DMS153 (cell line): ENCODE measurements around the gene GSDMA.

Experiments
- DNase-seq: peaks from one replicate; lab custom pipeline; 2025; lab: John Stamatoyannopoulos, UW

The GSDMA gene

DNA sequence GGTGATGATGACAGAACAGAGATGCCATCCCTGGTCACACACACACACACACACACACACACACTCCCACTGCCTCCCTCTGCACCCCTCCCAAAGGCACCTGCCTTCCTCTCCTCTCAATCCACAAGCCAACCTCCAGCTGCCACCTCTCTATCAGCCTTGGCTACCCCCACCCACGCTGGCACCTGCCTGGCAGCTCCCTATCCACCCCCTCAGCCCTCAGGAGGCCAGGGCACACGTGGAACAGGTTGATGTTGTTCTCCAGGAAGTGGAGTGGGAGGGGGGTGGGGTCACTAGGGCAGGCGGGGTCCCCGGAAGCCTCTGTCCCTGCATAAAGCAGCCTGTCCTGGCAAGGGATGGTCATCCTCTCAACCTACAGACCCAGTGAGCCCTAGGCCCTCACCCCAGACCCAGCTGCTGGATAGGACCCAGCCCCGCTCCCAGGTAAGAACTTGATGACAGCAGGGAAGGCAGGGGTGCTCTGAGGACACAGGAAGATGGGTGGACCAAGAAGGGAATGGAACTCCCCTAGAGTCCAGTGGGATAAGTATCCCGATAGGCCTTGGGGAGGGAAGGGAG is at the start of gene GSDMA:
Gene GSDMA, plus strand, starts transcription at position 363 of the 579 bp plus-strand sequence. CDS start 2,684 bp downstream, outside the sequence.
- DNase-seq = peak; percentile 53

DNA sequence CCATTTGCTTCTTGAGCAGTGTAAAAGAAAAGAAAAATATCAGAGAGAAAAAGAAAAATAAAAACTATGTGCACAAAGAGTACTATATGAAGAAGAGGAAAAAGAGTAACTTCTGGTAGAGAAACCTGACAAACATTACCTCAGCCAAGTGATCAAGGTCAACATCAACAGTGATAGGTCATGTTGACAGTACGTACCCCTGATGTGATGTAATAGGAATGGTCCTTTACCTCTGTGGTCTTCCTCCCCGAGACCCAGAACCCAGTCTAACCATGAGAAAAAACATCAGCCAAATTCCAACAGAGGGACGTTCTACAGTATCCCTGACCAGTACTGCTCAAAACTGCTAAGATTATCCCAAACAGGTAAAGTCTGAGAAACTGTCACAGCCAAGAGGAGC is 48.8 kb upstream of the GSDMA start:
- DNase-seq = no peak

GRCh38 chr17:39915559-39915958 is 47.2 kb upstream of the GSDMA start:
- no peak for DNase-seq

DNA sequence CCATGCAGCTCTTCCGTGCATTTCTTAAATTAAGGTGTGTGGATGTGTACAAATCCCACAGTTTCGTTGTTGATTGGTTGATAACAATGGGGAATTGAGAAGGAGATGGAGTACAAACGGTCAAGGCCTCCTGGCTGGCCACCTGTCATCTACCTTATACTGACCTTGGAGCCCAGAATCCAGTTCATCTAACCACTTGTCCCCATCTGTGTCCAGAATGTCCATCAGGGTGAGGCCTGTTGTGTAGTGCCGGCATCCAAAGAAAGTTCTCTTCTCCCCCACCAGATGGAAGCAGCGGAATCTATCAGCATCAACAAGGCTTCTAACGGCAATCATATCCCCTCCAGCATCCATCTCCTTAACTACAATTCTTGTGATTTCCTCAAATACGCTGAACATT is 45.9 kb upstream of the GSDMA start:
- DNase-seq = no peak

DNA sequence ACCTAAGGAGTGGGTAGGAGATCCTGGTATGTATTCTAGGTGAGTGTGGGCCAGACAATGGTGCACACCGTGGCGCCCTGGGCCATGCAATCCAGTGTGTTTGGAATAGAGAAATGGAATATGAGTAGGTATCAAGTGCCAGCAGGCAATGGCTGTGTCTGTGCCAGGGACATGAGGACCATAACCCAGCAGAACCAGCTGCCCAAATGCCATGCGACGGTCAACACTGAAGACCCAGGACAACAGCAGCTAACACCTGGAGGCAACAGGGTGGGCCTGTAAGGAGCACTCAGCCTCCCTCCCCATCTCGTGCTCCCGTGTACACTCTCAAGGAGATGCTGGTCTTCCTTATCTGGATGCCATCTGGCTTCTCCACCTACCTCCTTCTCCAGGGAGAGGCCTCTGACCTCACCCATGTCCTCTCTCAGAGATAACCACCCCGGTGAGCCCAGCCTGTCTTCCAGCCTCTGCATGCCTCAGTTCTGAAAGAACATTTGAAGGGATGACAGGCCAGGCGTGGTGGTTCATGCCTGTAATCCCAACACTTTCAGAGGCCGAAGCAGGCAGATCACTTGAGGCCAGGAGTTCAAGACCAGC is 43.6 kb upstream of the GSDMA start:
- no peak for DNase-seq

GRCh38 chr17:39920218-39921210 is 42.3 kb upstream of the GSDMA start:
- DNase-seq = no peak

DNA sequence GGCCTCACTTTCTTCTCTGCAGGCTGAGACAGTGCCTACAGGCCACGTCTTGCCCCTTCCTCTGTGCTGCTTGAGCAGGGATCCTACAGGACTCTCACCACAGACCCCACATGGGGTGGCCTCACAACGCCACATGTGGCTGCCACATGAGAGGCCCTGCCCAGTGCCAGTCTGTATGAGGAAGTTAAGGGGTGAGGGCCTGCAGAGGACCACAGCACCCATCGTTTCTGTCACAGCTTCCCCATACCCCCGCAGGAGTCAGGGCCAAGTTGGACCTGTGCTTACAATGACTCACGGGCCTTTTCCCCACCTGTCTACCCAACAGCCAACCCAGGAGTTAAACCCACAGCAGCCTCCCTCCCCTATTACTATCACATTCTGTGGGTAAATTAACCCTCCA is 41.5 kb upstream of the GSDMA start:
- DNase-seq = no peak

DNA sequence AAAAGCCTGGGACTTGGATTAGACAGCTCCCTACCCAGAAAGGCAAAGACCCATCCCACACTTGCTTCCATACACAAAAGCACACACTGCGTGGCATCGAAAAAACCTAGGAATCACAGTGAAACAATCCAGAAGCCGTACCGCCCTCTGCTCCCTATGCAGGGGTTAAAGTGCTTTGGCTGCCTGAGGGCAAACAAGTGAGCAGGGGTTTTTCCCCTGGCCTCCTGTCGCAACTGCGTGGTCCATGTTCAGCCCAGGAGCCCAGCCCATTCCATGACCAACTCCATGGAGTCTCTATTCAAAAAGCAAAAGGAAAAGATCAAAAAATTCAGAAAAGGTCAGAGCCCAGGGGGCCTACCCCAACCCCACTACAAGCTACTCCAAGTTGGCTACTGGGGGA is 40.8 kb upstream of the GSDMA start:
- no peak for DNase-seq

DNA sequence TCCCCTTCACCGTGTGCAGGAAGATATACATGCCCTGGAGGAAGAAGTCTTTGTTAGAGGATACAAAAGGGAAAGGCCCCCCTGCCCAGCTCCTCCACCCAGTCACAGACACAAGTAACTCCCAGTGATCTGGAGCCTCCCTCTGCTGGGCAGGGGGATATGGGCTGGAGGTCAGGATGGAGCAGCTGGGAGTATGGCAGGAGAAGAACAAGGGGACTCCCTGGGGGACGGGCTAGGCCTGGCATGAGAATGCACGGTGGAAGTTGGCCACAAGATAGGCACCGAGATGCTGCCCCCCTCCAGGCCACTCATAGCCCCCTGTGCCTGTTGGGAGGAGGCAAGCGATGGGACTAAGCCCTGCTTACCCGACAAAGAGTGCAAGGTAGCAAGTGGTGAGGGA is 39.6 kb upstream of the GSDMA start:
- DNase-seq = no peak

DNA sequence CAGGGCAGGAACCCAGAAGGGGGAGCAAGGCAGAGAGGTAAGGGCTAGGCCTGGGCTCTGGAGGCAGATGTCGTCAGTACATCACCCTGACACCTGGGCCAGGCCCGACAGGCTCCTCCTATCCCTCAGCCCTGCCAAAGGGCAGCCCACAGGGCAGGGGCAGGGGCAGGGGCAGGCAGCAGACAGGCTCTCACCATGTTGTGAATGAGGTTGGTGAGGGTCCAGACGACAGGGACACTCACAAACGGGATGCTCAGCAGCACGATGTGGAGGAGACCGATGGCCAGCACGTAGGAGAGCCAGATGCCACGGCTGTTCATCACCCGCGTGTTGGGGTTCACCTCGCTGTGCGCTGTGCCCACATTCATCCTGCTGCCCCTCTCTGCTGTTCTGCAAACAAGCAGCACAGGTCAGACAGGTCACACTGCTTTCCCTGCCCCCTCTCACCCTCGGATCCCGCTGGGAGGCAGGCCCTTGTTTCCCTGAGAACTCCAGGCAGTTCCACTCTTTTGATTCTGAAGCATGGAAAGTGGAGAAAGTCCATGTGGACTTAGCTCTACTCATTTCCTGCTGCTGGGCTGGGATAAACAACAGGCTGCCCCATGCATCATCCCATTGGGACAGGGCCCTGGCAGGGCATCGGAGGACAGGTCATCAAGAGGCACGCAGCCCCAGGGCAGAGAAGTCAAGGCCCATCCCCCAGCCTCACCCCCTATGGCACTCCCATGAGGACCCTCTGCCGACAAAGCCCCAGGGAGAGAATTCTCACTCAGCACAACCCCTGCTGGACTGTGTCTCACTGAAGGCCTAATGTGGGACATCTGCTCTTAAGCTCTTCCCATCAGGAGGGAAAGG is 38.7 kb upstream of the GSDMA start:
- DNase-seq = no peak

DNA sequence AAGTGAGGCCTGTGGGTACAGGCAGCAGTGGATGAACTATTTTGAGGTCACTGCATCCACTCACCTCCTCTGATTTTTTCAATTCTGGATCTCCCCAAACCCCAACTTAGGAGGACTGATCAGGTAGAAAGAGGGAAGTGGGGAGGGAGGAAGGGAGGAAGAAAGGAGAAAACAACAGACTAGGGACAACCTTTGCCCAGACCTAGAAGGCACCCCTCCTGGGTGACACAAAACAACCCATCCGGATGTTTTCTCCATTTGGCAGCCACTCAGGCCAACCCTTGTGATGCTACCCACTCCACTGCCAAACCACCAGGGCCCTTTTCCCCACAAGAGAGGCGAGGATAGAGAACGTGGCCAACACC is 38.1 kb upstream of the GSDMA start:
- DNase-seq = no peak

DNA sequence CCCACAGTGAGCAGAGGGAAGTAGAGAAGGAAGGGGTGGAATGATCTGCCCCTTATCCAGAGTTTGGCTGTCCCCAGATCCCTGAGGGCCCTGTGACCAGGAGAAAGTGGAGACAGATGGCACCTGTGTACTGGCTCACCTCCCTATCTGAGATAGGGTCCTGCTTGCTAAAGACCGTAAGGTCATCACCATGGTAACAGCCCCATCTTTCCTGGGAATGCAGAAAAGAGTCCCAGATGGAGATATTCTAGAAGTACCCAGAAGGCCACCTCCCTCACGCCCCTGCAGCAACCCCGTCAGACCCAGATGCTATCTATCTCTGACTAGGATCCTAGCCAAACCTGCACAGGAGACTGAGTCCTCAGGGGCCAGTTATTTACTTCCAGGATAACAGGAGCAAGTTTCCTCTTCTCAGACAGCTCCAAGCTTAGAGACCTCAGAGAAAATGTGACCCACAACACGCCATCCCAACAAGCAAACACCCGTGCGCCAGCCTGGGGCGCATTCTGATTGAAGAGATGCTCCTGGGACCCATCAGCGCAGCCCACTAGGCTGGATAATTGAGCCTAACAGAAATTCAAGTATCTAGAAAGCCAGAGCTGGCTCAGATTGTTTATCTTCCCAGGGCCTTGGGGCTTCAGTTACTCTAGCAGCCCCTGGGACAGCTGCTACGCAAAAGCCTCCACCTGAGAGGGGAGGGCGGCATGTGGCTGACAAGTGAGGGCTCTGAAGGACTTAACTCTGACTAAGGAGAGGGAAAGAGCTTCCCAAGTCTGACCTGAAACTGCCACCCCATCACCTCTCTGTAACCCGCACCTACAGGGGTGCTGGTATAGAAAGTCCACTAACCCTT is 37.3 kb upstream of the GSDMA start:
- no peak for DNase-seq

- DNase-seq = no peak
These were observed 36.6 kb upstream of the GSDMA start for GRCh38 chr17:39926135-39926587.

GRCh38 chr17:39926588-39927100 is 36.2 kb upstream of the GSDMA start:
- no peak for DNase-seq

DNA sequence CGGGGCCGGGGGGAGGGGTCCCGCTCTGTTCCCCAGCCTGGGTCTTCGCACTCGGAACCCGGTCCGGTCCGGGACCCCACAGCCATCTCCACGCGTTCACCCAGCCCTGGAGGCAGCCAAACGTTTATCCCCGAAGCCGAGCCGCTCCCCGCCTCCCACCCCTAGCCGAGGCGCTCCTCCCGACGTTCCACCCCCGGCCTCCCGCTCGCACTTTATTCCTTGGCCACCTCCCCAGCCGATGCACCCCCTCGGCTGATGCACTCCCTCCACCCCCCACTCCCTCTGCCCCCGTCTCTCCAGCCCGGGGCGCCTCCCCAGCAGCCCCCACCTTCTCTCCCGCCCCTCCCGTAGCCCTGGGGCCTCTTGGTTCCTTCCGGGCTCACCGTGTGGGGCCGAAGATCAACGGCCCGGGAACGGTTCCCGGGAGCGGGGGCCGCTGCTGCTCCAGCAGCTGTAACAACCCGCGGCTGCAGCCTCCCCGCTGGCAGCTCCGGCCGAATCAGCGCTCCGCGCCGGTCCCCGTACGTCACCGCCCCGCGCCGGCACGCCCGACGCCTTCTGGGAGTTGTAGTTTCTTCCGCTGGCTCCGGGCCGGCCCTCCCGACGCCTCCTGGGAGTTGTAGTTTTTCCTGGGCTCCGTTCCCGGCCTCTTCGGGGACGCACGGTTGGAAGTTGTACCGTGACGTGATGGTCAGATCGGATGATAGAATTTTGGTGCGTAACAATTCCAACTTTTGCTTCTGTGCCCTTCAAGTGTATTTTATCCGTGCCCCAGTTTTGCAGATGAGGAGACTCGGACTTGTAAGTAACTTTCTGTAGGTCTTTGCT is 35.5 kb upstream of the GSDMA start, which contains the start of the genes LRRC3C and ORMDL3:
Gene LRRC3C, plus strand, starts transcription at position 632 of the 828 bp plus-strand sequence. CDS start 13,792 bp downstream, outside the sequence.
Gene ORMDL3, minus strand, starts transcription at position 501 of the 828 bp plus-strand sequence. CDS start 3,398 bp downstream, outside the sequence.
- peak; percentile 73 for DNase-seq

DNA sequence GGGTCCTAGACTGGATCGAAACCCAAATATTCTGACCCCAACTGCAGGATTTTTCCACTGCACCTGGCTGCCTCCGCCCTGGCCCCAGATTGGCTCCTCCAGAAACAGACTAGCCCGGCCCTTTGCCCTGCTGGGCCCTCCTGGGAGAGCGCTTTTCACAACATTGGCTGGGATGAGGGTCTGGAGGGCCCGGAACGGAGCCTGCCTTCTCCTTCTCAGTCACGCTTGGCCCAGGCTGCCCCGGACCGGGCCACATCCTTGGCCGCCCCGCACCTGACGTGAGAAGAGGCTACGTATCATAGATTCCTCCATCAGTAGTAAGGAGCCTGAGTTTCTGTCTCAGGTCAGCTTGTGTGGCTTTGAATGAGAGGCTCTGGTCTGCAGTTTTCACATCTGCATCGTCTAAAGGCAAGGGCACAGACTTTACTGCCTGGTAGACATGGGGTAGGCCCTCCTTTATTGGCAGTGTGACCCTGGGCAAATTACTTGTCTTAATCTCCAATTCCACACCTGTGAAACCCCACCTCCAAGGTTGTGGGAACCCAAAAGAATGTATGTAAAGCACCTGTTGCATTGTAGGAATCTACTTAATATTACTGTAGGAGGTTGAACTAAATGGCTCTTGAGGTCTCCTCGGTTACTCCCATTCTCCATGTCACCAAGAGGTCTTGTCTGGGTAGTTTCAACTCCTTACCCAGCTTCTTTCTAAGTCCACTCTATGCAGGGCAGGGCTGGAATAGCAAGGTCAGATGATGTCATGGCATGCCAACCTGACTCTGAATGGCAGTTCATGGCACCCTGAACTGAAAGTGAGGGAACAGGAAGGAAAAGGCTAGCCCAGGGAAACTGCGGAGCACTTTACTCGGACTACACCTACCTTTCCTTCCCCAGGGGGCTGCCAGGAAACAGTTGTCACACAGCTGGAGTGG is 34.6 kb upstream of the GSDMA start:
- DNase-seq = no peak

DNA sequence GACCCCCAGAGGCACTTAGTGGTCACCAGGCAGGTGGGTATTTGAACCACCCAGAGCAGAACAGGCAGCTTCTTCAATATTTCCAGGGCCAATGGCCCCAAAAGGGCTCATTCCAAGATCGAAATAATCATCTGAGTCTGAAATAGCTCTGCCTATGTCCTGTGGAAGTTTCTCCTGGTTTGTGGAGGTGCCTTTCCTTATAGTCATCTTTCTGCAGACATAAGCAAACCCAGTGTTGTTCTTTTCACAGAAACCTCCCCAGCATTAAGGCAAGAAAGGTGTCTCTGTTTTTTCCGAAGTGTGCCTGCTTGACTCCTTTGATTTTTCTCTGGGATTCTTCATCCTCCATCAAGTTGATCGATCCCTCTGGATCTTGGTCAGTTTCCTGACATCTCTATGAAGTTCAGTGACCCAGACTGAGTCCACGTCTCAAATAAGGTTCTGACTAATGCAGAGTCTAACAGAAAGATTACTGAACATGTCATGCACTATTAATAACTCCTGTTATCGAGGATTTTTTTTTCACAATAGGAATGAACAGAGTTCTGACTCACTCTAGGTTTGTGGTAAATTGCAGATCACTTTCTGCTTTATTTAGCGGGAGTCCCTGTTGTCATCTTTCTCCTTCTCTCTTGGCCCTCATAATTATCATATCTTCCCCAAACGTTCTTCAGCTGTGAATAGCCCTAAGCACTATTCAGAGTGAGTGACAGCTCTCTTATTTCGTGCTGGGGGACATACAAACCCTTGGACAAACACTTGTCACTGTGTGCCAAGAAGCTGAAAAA is 33.8 kb upstream of the GSDMA start:
- DNase-seq = no peak
